Stimulated activated CD4-positive, alpha-beta T cell treated with anti-CD3 and anti-CD28 coated beads, Interleukin-15, amount 100 ng/mL, for 1 hour (primary cell): ENCODE measurements around the gene KRTAP12-2.

Experiments used
- DNase-seq, 2 donors: peaks; one replicate each; pipeline ENCODE4 v3.0.0-alpha.2; 2020; ENCODE audit warnings: low read depth in 1 of 2, low spot score in 1 of 2

Gene KRTAP12-2, protein sequence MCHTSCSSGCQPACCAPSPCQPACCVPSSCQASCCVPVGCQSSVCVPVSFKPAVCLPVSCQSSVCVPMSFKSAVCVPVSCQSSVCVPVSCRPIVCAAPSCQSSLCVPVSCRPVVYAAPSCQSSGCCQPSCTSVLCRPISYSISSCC

DNA sequence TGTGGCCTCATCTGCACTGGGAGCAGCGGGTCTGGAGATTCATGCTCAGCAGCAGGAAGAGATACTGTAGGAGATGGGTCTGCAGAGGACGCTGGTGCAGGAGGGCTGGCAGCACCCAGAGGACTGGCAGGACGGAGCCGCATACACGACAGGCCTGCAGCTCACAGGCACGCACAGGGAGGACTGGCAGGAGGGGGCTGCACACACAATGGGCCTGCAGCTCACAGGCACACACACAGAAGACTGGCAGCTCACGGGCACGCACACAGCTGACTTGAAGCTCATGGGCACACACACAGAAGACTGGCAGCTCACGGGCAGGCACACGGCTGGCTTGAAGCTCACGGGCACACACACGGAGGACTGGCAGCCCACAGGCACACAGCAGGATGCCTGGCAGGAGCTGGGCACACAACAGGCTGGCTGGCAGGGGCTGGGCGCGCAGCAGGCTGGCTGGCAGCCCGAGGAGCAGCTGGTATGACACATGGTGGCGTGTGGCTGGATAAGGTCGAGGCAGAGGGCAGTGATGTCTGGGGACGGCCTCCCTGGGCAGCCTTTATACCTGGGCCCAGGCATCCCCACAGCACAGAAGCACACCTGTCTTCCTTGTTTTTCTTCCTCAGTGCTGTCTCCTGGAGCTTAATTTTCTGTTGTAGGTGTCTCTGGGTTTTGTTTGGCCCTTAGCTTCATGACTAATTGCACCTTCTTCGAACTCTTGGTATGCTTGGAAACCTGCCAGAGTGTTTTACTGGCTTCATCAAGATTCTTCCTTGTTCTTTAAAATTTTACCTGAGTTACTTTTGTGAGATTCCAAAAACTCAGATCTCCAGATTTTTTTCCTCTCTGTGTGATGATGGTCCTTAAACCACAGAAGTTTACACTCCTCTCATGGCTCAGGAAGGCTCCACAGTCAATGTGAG is at the start of gene KRTAP12-2:
KRTAP12-2 (minus strand) TSS at position 527 of the 920 bp plus-strand sequence; CDS start at position 486, 41 bp downstream.
- no peak for DNase-seq

DNA sequence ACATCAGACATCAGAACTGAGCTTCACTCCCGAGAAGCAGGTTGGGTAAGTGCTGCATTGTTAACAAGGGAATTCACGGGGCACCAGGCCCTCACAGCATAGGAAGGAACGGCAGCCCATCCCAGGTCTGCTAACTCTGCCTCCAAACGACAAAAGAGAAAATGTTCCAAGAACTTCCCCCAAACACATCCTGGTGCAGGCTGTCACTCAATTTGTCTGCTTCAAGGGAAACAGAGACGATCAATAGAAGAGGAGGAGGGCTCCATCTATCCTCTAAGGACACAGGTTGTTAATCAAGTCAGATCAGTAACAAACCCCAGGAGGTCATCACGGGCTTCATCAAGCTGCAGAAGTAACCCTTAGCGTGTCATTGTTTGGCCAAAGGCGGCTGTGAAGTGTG is 48.2 kb upstream of the KRTAP12-2 start:
- DNase-seq, result no peak

DNA sequence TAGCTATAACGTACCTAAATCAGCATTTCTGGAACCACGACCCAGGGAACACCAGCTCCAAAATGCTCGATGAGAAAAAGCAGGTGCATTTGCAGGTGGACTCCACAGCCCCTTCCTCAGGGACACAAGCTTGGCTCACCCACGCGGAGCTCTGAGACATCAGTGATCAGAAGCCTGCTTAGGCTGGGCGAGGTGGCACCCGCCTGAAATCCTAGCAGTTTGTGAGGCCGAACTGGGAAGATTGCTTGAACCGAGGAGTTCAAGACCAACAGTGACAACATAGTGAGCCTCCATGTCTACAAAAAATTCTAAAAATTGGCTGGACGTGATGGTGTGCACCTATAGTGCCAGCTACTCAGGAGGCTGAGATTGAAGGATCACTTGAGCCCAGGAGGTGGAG is 47.1 kb upstream of the KRTAP12-2 start:
- DNase-seq, result no peak

DNA sequence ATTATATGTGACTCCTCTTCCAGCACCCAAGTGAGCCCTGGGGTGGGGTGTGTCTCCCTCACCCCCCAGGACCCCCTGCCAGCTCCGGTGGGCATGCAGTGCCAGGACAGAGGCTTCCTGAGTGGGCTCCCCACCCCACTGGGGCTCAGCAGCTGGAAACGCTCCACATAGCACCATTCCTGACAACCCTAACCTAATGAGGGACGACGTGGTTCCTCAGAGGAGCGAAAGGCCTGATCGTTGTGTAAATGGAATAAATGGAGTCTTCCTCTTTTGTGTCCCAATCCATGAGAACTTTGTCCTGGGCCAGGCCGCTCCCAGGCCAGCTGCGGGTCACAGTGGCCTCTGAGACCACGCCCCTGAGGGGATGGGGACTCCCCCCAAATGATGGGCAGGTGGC is 46.4 kb upstream of the KRTAP12-2 start:
- DNase-seq, result no peak

DNA sequence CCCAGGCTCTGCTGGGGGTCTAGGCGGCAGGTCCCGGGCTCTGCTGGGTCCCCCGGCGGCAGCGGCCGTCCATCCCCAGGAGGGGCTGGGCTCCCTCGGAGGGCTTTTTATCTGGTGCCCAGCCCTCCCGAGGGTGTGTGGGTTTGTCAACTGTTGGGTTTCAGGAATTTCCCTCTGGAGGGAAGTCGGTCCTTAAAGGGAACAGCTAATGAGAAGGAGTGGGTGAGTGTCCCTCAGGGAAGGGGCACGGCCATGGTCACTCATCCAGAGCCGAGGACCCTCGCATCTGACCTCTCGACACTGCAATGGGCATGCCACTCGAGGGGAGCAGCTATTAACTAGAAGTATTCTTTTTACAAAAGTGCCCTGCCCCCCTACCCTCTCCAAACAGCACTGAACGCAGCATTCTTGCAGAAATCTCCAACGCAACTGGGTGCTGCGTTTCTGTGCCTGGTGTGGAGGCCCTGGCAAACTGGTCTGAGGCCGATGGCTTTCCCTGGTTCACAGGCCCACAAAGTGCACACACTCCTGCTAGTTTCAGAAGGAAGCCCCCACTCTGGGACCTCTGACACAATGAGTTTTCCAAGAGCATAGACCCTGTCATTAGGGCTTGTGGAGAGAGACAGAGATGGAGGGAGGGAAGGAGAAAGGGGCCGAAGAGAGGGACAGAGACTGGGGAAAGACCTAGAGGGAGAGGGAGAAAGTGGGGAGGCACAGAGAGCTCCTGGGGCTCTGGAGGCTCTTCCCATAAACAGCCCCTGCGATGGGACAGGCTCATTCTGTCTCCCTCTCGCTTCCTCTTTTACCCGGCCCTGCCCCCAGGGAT is 45.7 kb upstream of the KRTAP12-2 start:
- no peak for DNase-seq

DNA sequence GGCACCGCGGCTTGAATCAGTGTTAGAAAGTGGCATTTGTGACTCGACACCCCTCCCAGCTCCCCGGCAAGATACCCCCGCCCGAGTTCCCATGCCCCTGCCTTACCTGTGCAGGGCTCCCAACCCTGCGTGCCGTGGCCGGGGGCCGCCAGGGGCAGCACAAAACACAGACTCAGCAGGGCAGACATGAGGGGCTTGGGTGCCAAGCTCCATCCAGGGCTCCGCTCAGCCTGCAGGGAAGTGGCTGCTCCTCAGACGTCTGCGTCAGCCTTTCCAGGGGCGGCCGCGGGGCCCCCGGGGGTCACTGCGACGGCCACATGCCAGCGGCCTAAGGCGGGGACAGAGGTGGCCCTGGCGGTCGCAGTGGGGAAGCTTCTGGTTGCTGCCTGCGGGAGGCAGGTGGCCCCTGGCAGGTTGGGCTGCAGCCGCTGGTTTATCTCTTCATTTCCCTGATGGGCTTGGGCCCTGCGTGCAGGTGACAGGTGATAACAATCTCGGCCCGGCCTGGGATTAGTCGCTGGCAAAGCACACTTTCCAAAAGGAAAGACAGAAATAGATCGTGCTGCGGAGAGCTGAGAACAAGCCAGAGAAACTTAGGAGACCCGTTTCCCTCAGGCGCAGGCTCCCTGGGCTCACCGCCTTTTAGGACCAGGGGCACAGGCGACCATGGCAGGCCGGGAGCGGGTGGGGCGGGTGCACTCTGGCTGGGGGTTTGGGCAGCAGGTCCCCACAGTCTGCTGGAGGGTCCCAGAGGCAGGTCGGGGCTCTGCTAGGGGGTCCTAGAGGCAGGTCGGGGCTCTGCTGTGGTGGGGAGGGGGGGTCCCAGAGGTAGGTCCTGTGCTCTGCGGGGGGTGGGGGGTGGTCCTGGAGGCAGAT is 44.8 kb upstream of the KRTAP12-2 start, which contains the start of gene TSPEAR:
TSPEAR (minus strand) TSS at position 246 of the 876 bp plus-strand sequence; CDS start at position 188, 58 bp downstream.
- DNase-seq, result no peak

DNA sequence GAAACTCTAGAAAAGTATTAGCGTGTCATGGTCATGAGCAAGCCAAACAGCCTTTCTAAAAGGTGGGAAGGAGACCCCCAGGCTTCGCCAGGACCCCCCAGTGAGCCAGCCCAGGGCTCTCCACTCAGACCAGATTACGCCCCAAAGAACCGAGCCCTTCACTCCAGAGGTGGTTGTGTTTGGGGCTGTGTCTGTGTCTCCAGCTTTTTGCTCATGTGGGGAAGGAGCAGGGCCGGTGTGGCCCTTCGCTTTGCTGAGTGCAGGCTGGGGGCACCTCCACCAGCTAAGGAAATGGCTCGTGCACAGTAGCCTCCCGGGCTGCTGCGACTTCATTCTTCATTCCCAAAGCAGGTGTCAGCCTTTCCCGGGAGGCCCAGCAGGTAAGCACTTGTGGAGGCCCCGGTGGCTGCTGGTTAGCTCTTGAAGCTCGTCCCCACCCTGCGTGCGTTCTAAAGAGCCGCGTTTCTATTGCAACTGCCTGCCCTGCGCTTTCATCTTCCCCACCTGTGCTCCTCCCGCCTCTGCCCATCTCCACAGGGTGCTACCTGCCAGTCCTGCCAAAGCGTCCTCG is 44.1 kb upstream of the KRTAP12-2 start:
- no peak for DNase-seq

DNA sequence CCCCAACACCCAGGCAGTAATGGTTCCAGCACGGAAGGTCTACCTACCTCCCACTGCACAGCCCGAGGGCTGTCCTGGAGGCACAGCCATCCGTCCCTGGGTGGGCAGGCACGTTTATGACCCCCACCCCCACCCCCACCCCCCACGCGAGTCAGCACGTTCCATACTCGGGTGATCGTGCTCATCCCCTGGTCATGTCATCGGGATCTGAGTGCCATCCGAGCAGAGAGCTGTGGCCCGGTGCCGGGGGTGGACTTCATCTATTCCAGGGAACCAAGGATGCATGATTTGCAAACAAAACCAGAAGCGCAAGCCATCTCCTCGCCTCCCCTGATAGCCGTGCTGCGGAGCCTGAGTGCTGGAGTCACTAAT is 43.6 kb upstream of the KRTAP12-2 start:
- no peak for DNase-seq

DNA sequence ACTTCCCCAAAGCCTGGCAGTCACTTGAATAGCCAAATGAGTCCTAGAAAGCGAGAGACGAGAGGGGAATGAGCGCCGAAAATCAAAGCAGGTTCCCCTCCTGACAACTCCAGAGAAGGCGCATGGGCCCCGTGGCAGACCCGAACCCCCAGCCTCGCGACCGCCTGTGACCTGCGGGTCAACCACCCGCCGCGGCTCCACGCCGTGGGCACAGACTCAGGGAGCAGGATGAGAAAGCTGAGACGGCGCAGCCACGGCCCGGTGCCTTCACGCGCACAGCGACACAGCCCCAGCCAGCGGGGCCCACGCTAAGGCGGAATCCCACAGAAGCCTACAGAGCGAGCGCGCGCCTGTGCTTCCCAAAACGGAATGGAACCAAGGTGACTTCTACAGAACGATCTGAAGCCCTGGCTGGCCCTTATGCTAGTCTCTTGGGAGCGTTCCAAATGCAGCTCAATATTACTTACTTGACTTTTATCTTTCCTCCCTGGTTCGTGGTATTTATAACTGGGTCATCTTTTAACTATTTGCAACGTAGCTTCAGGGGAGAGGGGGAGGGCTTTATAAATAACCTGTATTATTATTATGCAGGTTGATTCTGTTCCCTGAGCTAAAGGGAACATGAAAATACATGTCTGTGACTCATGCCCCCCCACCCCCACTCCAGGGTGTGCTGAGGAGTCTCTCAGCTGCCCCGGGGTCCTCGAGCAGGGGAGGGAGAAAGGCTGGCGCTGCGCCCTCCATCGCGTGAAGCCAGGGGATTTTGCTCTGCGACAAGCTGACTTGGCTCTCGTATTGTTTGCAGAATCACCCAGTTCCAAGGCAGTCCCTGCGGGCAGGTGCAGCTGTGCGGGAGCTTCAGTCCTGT is 42.9 kb upstream of the KRTAP12-2 start:
- DNase-seq, result no peak

DNA sequence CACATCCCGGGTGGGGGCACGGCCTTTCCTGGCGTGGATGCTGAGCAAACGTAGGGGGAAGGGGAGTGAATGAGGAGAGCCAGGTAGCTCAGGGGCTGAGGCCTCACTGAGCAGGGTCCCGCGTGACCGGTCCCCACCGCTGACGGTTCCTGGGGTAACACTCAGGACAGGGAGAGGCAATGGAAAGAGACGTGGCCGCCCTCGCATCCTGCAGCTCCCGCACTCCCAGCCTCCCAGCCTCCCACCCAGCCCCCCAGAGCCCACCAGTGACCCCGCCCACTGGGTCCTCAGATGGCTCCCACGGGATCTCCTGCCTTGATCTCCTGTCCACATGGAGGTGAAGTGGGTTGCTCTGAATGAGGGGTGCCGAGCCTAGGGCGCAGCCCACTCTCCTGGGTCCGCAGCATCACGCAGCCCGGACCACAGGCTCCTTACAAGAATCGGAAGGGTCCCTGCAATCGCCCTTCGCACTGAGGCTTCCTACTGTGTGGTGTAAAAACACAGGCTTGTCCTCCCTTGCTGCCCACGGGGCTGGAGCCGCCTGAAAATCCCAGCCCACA is 42.2 kb upstream of the KRTAP12-2 start:
- no peak for DNase-seq

DNA sequence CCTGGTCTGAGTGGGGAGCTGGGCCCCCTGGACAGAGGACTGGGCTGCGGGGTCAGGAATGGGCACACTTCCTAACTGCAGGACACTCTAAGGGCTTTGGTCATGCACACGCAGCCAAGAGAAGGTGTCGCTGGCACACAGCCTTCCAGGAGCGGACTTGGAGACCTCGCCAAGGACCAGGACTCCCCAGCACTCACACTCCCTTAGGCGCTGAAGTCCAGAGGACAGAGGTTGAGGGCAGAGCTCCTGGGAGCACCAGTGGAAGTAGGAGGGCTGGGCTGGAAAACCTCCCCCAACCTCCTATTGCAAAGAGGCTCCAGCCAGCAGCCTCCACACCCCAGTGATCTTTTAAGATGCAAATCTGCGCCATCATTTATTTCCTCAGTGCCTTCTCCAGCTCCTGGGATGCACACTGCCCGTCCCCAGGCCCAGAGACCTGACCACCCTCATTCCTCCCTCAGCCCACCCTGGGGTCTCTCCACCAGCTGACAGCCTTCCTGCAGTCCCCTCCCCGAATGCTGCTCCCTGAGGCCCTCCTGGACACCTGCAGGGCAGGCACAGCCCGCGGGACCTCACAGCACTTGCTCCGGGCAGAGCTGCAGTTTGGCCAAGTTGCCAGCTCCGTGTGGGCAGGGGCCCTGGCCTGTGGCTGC is 41.6 kb upstream of the KRTAP12-2 start:
- no peak for DNase-seq

DNA sequence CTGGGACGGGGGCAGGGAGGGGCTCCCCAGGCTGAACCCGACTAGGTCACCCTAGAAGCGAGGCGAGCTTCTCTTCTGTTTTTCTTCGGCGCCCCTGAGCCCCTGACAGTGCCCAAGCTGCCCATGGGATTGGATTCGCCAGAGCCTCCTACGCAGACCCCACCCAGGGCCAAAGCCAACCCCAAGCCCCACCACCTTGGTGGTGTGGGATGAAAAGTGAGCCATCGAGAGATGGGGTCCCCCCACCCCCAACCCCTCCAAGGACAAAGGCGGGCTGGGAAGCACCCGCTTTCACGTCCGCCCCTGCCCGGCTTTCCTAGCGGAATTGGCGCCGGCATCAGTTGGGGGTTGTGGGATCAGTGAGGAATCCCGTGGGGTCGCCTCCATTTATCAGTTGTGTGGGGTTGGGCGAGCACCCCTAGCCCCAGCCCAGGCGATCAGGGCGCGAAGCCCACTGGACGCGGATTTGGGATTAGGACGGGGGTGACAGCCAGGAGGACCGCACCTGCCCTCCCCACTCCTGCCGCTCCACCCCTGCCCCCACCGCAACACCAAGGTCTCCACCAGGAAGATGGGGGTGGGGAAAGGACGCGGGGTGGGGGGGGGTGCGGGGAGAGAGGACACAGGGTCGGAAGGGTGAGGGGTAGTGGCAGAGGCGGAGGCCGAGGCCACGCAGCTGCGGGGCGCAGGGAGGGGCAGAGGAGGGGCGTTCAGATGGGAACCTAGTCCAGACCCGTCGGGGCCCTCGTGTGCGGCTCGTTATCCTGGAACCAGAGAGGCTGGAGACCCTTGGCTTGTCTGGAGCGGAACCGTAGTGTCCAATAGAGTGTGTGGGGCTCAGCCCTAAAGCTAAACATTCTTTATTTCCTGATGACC is 40.2 kb upstream of the KRTAP12-2 start:
- DNase-seq, result no peak

DNA sequence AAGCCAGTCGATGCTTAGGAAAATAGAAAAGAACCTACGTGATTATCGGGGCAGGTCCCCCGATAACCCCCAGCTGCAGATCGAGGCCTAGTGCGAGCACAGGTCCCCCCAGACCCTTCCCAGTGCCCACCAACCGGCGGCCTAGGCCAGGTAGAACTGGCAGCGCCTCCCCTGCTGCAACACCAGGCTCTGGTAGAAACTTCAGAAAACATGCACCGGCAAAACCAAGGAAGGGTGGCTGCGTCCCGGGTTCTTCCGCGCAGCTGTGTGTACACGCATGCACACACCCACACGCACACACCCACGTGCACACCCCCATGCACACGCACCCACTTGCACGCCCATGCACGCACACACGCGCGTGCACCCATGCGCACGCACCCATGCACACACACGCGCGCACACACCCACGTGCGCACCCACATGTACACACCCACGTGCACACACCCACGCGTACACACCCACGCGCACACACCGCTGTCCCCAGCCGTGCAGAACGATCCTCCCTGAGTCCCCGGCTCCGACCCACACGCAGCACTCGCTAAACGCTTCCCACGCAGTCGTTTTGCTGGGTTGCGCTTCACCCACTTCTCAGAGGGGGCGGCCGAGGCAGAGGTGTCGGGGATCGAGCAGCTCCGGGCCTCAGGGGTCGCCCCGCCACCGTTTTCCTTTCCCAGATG is 39.4 kb upstream of the KRTAP12-2 start:
- DNase-seq, result no peak

DNA sequence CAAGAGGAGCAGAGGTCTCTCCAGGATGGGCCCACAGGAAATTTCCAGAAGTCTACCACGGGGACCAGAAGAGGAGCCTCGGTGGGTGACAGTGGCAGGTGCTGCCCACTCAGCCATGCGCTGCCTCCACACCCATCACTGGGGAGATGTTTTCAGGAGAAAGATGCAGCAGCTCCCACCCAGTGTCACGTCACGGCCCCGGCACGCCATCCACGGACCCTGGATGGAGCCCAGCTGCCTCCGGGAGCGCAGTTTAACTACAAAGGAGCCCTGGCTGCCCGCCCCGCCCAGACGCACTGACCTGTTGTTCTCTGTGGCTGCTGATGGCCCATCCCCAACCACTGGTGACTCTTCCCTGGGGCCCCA is 37.9 kb upstream of the KRTAP12-2 start:
- no peak for DNase-seq

DNA sequence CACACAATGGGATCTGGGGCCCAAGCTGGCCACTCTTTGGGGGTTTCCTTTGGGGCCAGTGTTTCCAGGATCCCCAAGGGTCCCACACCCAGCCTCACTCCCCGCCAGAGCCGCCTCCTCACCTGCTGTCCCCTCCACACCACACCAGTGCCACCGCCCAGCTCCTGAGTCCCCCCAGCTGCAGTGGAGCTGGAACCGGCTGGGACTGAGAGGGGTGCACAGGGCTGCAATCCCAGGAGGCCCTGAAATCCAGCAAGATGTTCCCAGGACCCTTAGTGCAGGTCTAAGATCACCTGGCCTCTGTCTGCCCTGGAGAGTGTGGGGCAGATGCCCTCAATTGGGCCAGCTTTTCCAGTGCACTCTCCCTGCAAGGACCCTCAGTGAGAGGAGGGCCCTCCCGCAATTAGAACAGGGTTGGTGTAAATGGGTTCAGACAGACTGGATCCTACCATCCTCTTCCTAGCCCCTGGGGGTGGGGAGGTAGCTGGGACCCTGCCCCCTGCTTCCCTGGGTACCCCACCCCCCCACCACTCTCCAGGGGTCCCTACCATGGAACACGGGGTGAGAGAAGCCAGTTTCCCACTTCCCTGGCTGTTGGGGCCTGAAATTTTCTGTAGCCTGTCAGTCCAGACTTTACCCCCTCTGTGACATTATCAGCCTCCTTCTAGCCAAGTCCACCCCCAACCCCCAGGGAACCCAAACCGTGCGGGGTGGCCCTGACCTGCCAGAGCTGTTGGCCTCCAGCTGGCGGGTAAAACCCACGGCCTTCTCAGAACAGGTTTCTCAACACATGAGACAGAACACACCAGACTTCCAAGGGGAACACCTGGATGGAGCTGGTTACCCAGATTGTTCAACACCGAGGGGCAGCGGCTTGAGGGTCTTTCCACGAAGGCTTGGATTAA is 37.3 kb upstream of the KRTAP12-2 start:
- DNase-seq, result no peak
